Left lung (tissue), 10 donors: Measurements from ENCODE around the gene EIF2A. TPM values are rescaled to one million over a fixed set of nuclear protein-coding genes. Genes with fewer than 3 reads are reported as not detected.
A peak's percentile ranks its signal among the peaks of the same experiment; 100 is the strongest.

Source experiments
- ATAC-seq: fragments of 200-7000 bp; cut with Tn5 transposase; one replicate; pipeline ENCODE4 v1.9.1; 2020; ENCODE audit warnings: moderate library complexity
- DNase-seq, 4 donors: peaks; one replicate each; pipeline ENCODE4 v3.0.0-alpha.2; 2013 to 2020
- H3K27ac ChIP-seq, 2 donors: fragments of 200-600 bp; sonication (generic) in 1 of 2; one replicate each; pipeline versions ENCODE4 v1.5.0 to v1.8.0; 2020 to 2021
- H3K27me3 ChIP-seq, 2 donors: fragments of 200-600 bp; sonication (generic) in 1 of 2; one replicate each; pipeline versions ENCODE4 v1.5.0 to v1.8.0; 2020 to 2021
- H3K36me3 ChIP-seq, 2 donors: fragments of 200-600 bp; sonication (generic) in 1 of 2; one replicate each; pipeline versions ENCODE4 v1.5.0 to v1.8.0; 2020 to 2021
- H3K4me1 ChIP-seq, 2 donors: fragments of 200-600 bp; one replicate each; pipeline ENCODE4 v1.8.0; 2021
- H3K4me3 ChIP-seq, 2 donors: fragments of 200-600 bp; sonication (generic) in 1 of 2; one replicate each; pipeline versions ENCODE4 v1.5.0 to v1.8.0; 2020 to 2021; ENCODE audit warnings: mild to moderate bottlenecking in 1 of 2
- H3K9me3 ChIP-seq, 2 donors: fragments of 200-600 bp; sonication (generic) in 1 of 2; one replicate each; pipeline versions ENCODE4 v1.5.0 to v1.8.0; 2020 to 2021
- CTCF ChIP-seq, 2 donors: fragments of 200-600 bp; sonication (generic) in 1 of 2; IDR thresholded peaks; one replicate each; pipeline versions ENCODE4 v1.5.0 to v1.8.0; 2021; ENCODE audit warnings: antibody characterized with exemption in 2 of 2
- intact Hi-C, 2 donors: fragments of 100-400 bp; cut with DNase I; formaldehyde crosslinking; loops; one replicate each; pipeline versions ENCODE4 v1.11.2 to v1.14.2; 2022
- polyA plus RNA-seq, 6 donors: library from polyadenylated mRNA; unstranded; fragments of 120-200 nt; gene quantifications; one replicate each; pipeline ENCODE4 v1.2.1, GENCODE V29; 2013; ENCODE audit not compliant: insufficient read length in 6 of 6
- total RNA-seq, 2 donors: library from RNA; stranded (reverse); fragmentation: NEBNext Ultra II Directional; extraction: Animal tissue kit (Norgen Biotek cat#: 25700); gene quantifications; one replicate each; pipeline ENCODE4 v1.2.1, GENCODE V29; 2021
- donor health status: DM: no; HTN: yes; CAD: no.
- donor health status: DM: no; HTN: no; CAD: no.

EIF2A gene
- total and polyA plus RNA-seq, 8 donors, result 63.2 to 200 (median 181) TPM

DNA sequence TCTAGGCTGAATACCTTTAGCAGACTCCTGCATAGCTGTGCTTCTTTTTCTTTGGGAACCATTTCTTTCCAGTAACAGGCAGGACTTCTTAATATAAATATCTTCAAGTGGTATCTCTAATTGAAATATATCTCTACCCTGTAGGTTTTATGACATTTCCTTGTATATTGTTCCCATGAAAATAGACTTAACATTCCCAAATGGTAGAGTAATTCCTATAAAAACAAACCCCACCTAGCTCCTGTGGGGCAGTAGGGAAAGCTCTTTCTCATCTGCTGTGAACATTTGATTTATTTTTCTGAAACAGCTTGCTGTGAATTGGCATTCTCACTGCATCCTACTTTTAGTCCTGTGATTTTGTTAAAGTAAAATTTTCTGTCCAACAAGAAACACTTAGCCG is 77.4 kb downstream of the EIF2A start:
- no peak overlapping the region for H3K27ac ChIP-seq
- H3K4me3 ChIP-seq, result no peak overlapping the region
- no peaks in the 10 kb centered on the region for H3K9me3 ChIP-seq
- peaks cover 0 to 51% of the 10 kb centered on the region in 2 donors for H3K36me3 ChIP-seq
- intact Hi-C loops, result no loop called here
- peaks cover 0 to 8% of the 10 kb centered on the region in 2 donors for H3K4me1 ChIP-seq
- H3K27me3 ChIP-seq, result no peaks in the 10 kb centered on the region
- TF ChIP-seq CTCF (IDR thresholded peaks at IDR 0.05), result no peak
- DNase-seq (no peak), ATAC-seq (no peak)

DNA sequence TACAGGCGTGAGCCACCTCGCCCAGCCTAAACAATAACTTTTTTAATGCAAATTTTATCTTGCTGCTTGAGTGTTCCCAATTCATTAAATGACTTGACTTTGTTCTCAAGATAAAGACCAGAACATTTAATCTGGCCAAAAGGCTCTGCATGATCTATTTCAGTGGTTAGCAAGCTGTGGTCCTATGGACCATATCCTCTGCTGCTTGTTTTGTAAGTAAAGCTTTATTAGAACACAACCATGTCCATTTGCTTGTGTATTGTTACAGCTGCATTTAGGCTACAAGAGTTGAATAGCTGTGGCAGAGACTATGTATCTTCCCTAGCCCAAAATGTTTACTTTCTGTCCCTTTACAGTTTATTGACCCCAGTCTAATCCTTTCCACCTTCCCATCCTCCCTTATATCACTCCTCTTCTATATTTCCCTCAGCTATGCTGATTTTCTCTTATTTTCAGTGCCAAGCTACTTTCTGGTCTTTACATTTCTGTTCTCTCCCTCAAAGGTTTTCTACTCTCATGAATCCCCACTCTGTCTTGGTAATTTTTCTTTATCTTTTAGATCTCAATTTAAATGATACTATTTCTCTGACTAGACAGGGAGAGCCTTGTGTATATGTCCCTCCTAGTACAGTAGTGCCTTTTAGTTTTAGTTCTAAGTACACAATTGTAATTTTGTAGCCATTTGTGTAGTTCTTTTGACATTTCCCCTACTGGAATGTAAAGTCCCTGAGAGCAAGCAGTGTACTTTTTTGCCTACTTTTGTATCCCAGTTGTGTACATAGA is 79.8 kb downstream of the EIF2A start:
- peaks cover 0 to 62% of the 10 kb centered on the region in 2 donors for H3K36me3 ChIP-seq
- no peak for TF ChIP-seq CTCF (IDR thresholded peaks at IDR 0.05)
- H3K27me3 ChIP-seq, result no peaks in the 10 kb centered on the region
- peaks cover 0 to 8% of the 10 kb centered on the region in 2 donors for H3K4me1 ChIP-seq
- intact Hi-C loops, result no loop called here
- no peak for DNase-seq
- no peak overlapping the region for H3K4me3 ChIP-seq
- no peak overlapping the region for H3K27ac ChIP-seq
- no peaks in the 10 kb centered on the region for H3K9me3 ChIP-seq
- no peak for ATAC-seq

GRCh38 chr3:150627557-150627956 is 81.0 kb downstream of the EIF2A start:
- intact Hi-C loops, result no loop called here
- TF ChIP-seq CTCF (IDR thresholded peaks at IDR 0.05), result no peak
- no peak for ATAC-seq
- peak in 2 of 4 donors; percentile 20 to 45 for DNase-seq
- Histone ChIP-seq H3K4me1 (no peaks in the 10 kb centered on the region), H3K27ac (no peak overlapping the region), H3K4me3 (no peak overlapping the region), H3K27me3 (no peaks in the 10 kb centered on the region), H3K36me3 (peaks cover 0 to 65% of the 10 kb centered on the region in 2 donors), H3K9me3 (no peaks in the 10 kb centered on the region)

DNA sequence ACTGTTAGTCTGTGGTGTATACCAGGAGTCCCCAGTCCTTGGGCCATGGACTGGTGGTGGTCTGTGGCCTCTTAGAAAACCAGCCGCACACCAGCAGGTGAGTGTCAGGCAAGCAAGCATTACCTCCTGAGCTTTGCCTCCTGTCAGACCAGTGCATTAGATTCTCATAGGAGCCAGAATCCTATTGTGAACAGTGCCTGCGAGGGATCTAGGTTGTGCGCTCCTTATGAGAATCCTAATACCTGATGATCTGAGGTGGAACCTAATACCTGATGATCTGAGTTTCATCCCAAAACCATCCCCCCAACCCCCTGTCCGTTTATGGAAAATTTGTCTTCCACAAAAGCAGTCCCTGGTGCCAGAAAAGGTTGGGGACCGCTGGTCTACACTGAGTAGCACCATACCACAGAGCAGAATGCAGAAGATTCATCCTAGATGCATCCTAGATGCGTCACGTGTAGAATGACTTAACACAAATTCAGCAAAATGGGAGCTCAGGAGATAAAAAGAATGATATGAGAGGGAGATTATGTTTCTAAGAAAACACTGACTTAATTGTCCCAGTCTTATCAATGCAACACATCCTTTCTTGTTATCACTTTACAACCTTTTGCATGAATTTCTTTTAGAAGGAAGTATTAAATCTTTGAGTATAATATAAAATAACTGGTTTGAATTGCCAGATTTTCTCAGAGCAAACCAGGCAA is 85.1 kb downstream of the EIF2A start:
- Histone ChIP-seq H3K9me3 (no peaks in the 10 kb centered on the region), H3K27ac (no peak overlapping the region), H3K4me3 (no peak overlapping the region), H3K4me1 (peaks cover 0 to 5% of the 10 kb centered on the region in 2 donors), H3K27me3 (no peaks in the 10 kb centered on the region), H3K36me3 (peaks cover 0 to 45% of the 10 kb centered on the region in 2 donors)
- DNase-seq (no peak), ATAC-seq (no peak)
- TF ChIP-seq CTCF (IDR thresholded peaks at IDR 0.05), result no peak
- intact Hi-C loops, result no loop called here

DNA sequence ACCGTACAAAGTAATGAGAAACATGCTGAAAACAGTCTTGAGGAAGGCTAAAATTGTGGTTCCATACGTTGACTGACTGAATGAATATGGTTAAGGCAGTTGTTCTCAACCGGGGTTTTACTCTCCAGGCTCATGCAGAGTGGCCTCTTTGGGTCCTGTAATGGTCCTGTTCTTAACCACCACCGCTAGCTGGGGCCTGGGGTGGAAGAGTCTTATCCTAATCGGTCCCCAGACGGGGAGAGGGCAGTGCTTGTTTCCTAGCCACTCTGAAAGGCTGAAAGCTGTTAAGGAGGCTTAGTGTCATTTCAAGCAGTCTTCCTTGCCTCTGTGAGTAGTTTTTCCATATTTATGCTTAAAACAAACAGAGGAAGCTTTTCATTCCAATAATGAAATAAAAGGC is 88.5 kb downstream of the EIF2A start:
- Histone ChIP-seq H3K4me1 (peaks cover 0 to 5% of the 10 kb centered on the region in 2 donors), H3K27me3 (no peaks in the 10 kb centered on the region), H3K4me3 (no peak overlapping the region), H3K9me3 (no peaks in the 10 kb centered on the region), H3K27ac (no peak overlapping the region), H3K36me3 (peaks cover 0 to 15% of the 10 kb centered on the region in 2 donors)
- DNase-seq, result no peak
- no peak for ATAC-seq
- no peak for TF ChIP-seq CTCF (IDR thresholded peaks at IDR 0.05)
- intact Hi-C loops, result no loop called here
